OCI-LY1 (cell line): ENCODE data around the gene KCNA5.

ENCODE experiments used
- H2AFZ ChIP-seq: fragments of 200-600 bp; sonication (generic), shearing (Covaris generic); 2 replicates; pipeline ENCODE4 v1.6.0; 2014; ENCODE audit warnings: antibody characterized with exemption, mild to moderate bottlenecking, low read length
- H3F3A ChIP-seq: fragments of 200-600 bp; sonication (generic), shearing (Covaris generic); 2 replicates; pipeline ENCODE4 v1.6.0; 2014; ENCODE audit warnings: mild to moderate bottlenecking, antibody characterized with exemption, low read length, moderate library complexity; ENCODE audit not compliant: insufficient read depth
- H3K27ac ChIP-seq: fragments of 200-600 bp; sonication (generic); 2 replicates; pipeline ENCODE4 v1.5.1; 2014; ENCODE audit warnings: low read length, mixed run types, mild to moderate bottlenecking, low read depth; ENCODE audit not compliant: poor library complexity, severe bottlenecking
- H3K27me3 ChIP-seq: fragments of 200-600 bp; sonication (generic); 2 replicates; pipeline ENCODE4 v1.6.0; 2014; ENCODE audit warnings: antibody characterized with exemption, mild to moderate bottlenecking, low read length, moderate library complexity; ENCODE audit not compliant: insufficient read depth
- H3K36me3 ChIP-seq: fragments of 200-600 bp; sonication (generic); 2 replicates; pipeline ENCODE4 v1.6.1; 2014; ENCODE audit warnings: mild to moderate bottlenecking, antibody characterized with exemption, low read length, moderate library complexity, mixed read lengths; ENCODE audit not compliant: insufficient read depth
- H3K4me1 ChIP-seq: fragments of 200-600 bp; sonication (generic); 2 replicates; pipeline ENCODE4 v1.5.1; 2014; ENCODE audit warnings: mild to moderate bottlenecking, low read length, moderate library complexity; ENCODE audit not compliant: insufficient read depth, severe bottlenecking
- H3K4me2 ChIP-seq: fragments of 200-600 bp; sonication (generic), shearing (Covaris generic); 2 replicates; pipeline ENCODE4 v1.6.1; 2014; ENCODE audit warnings: low read length
- H3K4me3 ChIP-seq: fragments of 200-600 bp; sonication (generic); 2 replicates; pipeline ENCODE4 v1.5.1; 2014; ENCODE audit warnings: low read length, low read depth, mild to moderate bottlenecking, mixed read lengths; ENCODE audit not compliant: poor library complexity, severe bottlenecking
- H3K79me2 ChIP-seq: fragments of 200-600 bp; shearing (Covaris generic); 2 replicates; pipeline ENCODE4 v1.6.1; 2016; ENCODE audit warnings: mixed run types, low read length, mixed read lengths; ENCODE audit not compliant: insufficient read depth
- H3K9ac ChIP-seq: fragments of 200-600 bp; sonication (generic), shearing (Covaris generic); 2 replicates; pipeline ENCODE4 v1.6.1; 2014; ENCODE audit warnings: mild to moderate bottlenecking, low read length, mixed read lengths
- H3K9me2 ChIP-seq: fragments of 200-600 bp; sonication (generic), shearing (Covaris generic); 2 replicates; pipeline ENCODE4 v1.6.1; 2014; ENCODE audit warnings: low read depth, mild to moderate bottlenecking, low read length, mixed read lengths
- H3K9me3 ChIP-seq: fragments of 200-600 bp; shearing (Covaris generic); 2 replicates; pipeline ENCODE4 v1.6.1; 2014; ENCODE audit warnings: low read length, mixed read lengths
- H4K20me1 ChIP-seq: fragments of 200-600 bp; sonication (generic), shearing (Covaris generic); 2 replicates; pipeline ENCODE4 v1.6.0; 2016; ENCODE audit warnings: mild to moderate bottlenecking, low read length; ENCODE audit not compliant: insufficient read depth
- EZH2 ChIP-seq: fragments of 200-600 bp; sonication (generic), shearing (Covaris generic); IDR thresholded peaks from 2 replicates; pipeline ENCODE4 v1.8.0; 2017; ENCODE audit warnings: borderline replicate concordance, mixed run types, mild to moderate bottlenecking, antibody characterized with exemption, low read length, moderate library complexity, mixed read lengths
- TF ChIP-seq, protein P1 (sequence below): fragments of 200-600 bp; sonication (generic), shearing (Covaris generic); IDR thresholded peaks from 2 replicates; pipeline ENCODE4 v1.5.1; 2017; ENCODE audit warnings: mild to moderate bottlenecking, antibody characterized with exemption, low read length, moderate library complexity, mixed read lengths

The KCNA5 gene

DNA sequence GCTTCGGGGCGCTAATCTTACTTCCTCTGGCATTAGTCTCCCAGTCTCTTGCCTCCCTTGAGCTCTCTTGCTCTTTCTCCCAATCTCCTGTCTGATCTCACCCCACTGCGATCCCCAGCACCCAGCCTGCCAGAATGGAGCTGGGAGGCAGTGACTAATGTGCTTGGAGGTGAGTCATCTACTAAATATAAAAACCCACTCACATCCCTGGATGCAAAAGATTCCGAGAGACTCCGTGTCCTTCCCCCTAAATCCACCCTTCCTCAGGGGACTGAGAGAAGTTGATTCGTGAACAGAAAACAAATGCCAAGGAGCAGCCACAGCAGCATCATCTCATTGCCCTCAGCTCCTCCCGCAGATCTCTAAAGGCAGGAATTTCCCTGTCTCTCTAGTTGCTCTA lies 45.7 kb upstream of the KCNA5 start:
- no peaks in the 10 kb centered on the region for H3K9me3 ChIP-seq
- H3K4me2 ChIP-seq, result no peak overlapping the region

DNA sequence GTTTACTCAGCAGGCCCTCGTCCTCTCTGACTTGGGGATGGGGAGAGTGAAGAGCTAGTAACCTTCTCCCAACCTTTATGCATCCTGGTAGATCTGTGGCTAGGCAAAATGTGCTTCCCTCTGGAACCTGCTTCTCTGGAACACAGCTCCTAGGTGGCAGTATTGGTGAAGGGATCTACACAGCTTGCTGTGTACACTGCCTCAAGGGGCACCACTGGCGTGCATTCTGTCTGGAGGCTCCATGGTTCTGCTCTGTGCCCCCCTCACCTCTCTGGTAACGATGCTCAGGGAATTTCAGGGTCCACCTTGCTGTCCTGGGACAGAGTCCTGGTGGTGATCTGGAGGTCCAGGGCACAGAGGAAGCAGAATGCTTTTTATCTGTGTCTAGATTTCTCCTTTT lies 43.5 kb upstream of the KCNA5 start:
- Histone ChIP-seq H4K20me1 (no peaks in the 10 kb centered on the region), H3F3A (no peaks in the 10 kb centered on the region), H2AFZ (no peak overlapping the region), H3K4me1 (no peaks in the 10 kb centered on the region), H3K4me2 (no peak overlapping the region), H3K79me2 (no peaks in the 10 kb centered on the region), H3K9me3 (no peaks in the 10 kb centered on the region), H3K9me2 (no peaks in the 10 kb centered on the region), H3K4me3 (no peak overlapping the region), H3K36me3 (no peaks in the 10 kb centered on the region), H3K27ac (no peak overlapping the region), H3K27me3 (no peaks in the 10 kb centered on the region), H3K9ac (no peak overlapping the region)
- TF ChIP-seq, protein P1, sequence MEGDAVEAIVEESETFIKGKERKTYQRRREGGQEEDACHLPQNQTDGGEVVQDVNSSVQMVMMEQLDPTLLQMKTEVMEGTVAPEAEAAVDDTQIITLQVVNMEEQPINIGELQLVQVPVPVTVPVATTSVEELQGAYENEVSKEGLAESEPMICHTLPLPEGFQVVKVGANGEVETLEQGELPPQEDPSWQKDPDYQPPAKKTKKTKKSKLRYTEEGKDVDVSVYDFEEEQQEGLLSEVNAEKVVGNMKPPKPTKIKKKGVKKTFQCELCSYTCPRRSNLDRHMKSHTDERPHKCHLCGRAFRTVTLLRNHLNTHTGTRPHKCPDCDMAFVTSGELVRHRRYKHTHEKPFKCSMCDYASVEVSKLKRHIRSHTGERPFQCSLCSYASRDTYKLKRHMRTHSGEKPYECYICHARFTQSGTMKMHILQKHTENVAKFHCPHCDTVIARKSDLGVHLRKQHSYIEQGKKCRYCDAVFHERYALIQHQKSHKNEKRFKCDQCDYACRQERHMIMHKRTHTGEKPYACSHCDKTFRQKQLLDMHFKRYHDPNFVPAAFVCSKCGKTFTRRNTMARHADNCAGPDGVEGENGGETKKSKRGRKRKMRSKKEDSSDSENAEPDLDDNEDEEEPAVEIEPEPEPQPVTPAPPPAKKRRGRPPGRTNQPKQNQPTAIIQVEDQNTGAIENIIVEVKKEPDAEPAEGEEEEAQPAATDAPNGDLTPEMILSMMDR, result no peak
- TF ChIP-seq EZH2, result no peak

More for the DNA sequence above, 45.7 kb upstream of the KCNA5 start:
- H3K4me3 ChIP-seq, result no peak overlapping the region
- H3K36me3 ChIP-seq, result no peaks in the 10 kb centered on the region
- H3K9me2 ChIP-seq, result no peaks in the 10 kb centered on the region
- no peaks in the 10 kb centered on the region for H3F3A ChIP-seq
- H2AFZ ChIP-seq, result no peak overlapping the region
- H3K9ac ChIP-seq, result no peak overlapping the region
- H3K4me1 ChIP-seq, result no peaks in the 10 kb centered on the region
- no peak overlapping the region for H3K27ac ChIP-seq
- no peak for TF ChIP-seq EZH2
- TF ChIP-seq, protein P1, result no peak
- H3K79me2 ChIP-seq, result no peaks in the 10 kb centered on the region
- H4K20me1 ChIP-seq, result no peaks in the 10 kb centered on the region
- no peaks in the 10 kb centered on the region for H3K27me3 ChIP-seq

DNA sequence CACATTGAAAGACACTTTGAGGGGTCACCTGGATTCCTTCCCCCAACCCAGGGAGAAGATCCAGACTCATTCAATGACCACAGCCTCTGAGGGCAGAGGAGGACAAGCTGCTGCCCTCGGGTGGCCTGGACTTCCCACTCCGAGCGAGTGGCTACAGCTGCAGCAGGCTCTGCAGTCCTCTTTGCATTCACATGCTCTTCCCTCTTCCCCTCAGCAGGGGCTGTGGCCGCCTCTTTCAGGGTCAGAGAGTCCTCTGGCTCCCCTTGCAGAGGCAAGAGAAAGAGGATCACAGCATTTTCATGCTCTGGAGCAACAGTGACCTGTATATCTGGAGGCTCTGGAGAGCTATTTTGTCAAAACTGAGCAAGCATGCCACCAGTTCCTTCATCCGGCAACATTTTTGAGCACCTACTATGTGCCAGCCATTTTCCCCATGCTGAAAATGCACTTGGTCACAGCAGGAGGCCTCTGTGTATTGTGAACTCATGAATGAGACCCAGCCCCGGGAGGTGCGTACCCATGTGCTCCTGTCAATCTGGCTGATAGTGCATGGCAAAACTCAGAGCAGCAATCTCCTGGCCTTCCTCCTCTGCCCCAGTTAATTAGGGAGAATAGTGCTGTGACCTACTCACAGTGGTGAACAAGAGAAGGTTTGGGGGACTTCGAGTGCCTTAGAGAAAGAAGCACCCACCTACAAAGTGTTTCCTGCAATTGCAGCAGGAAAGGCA lies 42.9 kb upstream of the KCNA5 start:
- Histone ChIP-seq H3K79me2 (no peaks in the 10 kb centered on the region), H3K4me1 (no peaks in the 10 kb centered on the region), H3K27ac (no peak overlapping the region), H3F3A (no peaks in the 10 kb centered on the region), H3K27me3 (no peaks in the 10 kb centered on the region), H3K9ac (no peak overlapping the region), H3K36me3 (no peaks in the 10 kb centered on the region), H3K4me3 (no peak overlapping the region), H3K9me3 (no peaks in the 10 kb centered on the region), H3K9me2 (no peaks in the 10 kb centered on the region), H4K20me1 (no peaks in the 10 kb centered on the region), H3K4me2 (no peak overlapping the region), H2AFZ (no peak overlapping the region)
- no peak for TF ChIP-seq EZH2
- TF ChIP-seq, protein P1, result no peak
